Skin of body (tissue), 2 donors: ENCODE results near the gene CD22. TPM values are rescaled to one million over a fixed set of nuclear protein-coding genes. Genes with fewer than 3 reads are reported as not detected.
A peak's percentile ranks its signal among the peaks of the same experiment; 100 is the strongest.

ENCODE experiments used
- DNase-seq: peaks from one replicate; lab custom pipeline; 2025; lab: John Stamatoyannopoulos, UW
- total RNA-seq: library from RNA; depleted of rRNA; stranded (reverse); fragments of >200 nt; gene quantifications from one replicate; pipeline ENCODE4 v1.2.3, GENCODE V29; 2014

The CD22 gene
- total RNA-seq, 1 donor from 2014 or later: 0.99 TPM

DNA sequence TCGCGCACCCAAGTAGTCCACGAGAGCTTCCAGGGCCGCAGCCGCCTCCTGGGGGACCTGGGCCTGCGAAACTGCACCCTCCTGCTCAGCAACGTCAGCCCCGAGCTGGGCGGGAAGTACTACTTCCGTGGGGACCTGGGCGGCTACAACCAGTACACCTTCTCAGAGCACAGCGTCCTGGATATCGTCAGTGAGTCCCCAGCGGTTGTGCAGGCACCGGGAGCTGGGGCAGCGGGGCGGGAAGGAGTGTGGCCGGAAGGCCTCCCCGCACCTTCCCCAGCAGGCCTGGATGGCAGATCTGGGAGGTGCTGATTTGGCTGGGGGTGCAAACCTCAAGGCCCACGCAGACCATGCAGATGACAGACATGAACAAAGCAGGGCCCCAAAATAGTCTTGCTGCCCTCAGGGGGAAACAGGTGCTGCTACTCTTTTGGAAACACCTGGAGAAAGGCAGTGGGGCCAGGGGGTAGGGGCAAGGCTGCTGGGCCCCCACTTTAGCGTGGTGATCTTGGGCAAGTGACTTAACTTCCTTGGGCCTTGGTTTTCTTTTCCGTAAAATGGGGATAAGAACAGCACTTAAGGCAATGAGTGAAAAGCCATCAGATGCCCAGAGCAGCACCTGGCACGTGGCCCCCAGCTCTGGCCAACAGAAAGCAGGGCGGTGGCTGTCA lies 33.1 kb upstream of the CD22 start:
- no peak for DNase-seq

DNA sequence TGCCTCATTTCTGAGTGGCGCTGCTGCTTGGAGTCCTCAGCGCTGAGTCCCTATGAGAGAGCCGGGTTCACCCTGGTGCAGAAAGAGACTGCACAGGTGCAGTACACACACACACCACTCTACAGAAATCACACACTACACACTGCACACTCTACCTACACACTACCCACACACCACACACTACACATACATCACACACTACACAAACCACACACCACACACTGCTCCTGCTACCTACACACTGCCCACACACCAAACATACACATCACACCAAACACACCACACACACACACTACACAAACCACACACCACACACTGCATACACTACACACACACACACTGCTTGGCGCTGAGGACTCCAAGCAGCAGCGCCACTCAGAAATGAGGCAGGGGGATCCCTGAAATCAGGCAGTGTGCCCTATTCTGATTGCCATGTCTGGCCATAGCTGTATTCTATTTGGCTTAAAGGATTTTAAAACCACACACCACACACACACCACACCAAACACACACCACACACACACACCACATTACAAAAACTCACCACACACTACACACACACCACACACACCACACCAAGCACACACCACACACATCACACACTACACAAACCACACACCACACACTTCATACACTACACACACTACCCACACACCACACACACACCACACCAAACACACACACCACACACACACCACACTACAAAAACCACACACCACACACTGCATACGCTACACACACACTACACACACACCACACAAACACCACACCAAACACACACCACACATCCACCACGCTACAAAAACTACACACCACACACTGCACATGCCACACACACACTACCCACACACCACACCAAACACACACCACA lies 32.1 kb upstream of the CD22 start:
- DNase-seq: no peak

DNA sequence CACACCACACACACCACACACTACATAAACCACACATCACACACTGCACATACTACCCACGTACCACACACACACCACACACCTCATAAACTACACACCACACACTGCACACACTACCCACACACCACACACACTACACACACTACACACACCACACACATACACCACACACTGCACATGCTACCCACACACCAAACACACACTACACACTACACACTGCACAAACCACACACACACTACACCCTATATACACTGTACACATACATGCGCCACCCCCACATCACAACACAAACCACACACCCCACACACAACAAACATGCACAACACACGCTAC lies 31.5 kb upstream of the CD22 start:
- DNase-seq: no peak

DNA sequence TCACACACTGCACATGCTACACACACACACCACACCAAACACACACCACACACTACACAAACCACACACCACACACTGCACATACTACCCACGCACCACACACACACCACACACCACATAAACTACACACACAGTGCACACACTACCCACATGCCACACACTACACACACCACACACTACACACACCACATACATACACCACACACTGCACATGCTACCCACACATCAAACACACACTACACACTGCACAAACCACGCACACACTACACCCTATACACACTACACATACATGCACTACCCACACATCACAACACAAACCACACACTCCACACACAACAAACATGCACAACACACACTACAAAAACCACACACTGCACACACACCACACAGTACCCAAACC lies 31.1 kb upstream of the CD22 start:
- DNase-seq: no peak

DNA sequence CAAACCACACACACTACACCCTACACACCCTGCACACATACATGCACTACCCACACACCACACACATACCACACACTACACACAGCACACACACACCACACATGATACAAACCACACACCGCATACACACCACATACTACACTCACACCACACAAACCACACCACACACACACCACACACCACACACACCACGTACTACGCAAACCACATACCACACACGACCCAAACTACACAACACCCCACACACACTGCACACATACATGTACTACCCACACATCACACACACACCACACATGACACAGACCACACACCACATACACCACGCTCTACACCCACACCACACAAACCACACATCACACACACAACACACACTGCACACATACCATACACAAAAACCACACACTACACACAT lies 30.4 kb upstream of the CD22 start:
- no peak for DNase-seq

DNA sequence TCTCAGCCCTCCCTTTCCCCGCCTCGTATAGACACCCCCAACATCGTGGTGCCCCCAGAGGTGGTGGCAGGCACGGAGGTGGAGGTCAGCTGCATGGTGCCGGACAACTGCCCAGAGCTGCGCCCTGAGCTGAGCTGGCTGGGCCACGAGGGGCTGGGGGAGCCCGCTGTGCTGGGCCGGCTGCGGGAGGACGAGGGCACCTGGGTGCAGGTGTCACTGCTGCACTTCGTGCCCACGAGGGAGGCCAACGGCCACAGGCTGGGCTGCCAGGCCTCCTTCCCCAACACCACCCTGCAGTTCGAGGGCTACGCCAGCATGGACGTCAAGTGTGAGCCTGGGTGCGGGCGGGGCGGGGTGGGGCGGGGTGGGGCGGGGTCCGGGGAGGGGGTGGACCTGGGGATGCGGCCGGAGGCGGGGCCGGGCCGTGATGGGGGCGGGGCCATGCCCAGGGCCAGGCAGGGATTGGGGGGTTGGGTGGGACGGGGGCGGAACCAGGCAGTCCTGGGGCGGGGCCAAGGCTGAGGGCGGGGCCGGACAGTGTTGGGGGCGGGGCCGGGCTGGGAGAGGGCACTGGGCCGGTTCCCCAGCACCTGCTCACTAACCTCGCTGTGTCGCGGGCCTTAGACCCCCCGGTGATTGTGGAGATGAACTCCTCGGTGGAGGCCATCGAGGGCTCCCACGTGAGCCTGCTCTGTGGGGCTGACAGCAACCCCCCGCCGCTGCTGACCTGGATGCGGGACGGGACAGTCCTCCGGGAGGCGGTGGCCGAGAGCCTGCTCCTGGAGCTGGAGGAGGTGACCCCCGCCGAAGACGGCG lies 29.3 kb upstream of the CD22 start:
- no peak for DNase-seq

DNA sequence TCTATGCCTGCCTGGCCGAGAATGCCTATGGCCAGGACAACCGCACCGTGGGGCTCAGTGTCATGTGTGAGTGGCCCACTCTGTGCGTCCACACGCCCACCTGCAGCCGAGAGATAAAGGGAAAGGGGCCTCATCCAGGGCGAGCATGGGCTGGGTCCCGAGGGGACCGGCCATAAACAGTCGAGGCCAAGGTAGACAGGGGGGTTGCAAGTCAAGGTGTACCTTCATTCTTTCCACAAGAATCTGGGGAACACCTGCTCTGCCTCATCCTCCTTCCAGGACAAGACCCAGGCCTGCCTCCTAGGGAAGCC lies 28.7 kb upstream of the CD22 start:
- no peak for DNase-seq

DNA sequence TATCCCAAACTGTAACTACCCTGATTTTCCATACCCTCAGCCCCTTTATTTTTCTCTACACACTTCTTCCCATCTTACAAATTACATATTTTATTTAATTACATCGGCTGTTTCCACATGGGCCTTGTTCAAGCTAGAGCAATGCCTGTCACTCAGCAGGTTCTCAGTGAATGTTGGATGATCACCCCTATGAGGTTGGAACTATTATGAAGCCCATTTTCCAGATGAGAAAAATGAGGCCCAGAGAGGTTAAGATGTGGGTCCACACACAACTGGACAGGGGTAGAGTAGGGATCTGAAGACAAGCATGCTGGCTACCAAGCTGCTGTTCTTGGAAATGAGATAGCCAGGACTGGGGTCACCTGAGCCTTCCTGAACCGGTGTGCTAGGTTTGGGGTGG lies 27.0 kb upstream of the CD22 start:
- no peak for DNase-seq

DNA sequence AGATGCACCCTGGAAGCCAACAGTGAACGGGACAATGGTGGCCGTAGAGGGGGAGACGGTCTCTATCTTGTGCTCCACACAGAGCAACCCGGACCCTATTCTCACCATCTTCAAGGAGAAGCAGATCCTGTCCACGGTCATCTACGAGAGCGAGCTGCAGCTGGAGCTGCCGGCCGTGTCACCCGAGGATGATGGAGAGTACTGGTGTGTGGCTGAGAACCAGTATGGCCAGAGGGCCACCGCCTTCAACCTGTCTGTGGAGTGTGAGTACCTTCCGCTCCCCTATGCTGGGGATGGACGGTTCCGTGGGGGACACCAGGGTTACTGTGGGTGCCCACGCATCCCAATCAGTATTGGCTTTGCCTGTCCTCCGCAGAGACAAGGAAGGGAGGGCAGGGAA lies 26.5 kb upstream of the CD22 start:
- DNase-seq: no peak

DNA sequence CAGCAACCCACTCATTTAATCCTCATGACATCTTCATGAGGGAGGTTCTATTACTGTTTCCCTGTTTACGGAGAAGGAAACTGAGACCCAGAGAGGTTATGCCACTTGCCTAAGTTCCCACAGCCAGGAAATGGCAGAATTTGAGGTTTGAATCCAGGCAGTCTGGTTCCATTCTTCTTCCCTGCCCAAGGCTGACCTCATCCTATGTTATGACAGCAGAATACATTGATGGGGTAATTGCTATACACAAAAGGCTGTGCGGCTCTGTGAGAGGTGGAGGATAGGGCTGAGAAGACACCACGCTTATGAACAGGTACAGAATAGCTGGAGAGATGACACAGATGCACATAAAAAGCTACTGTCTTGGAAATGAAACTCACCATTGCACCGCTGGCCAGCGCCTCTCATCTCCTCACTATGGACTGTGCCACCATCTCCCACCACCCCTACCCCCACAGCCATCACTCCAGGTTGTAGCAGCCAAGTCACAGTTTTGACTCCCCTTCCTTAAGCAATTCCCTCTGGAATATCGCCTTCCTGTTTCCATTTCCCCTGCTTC lies 25.6 kb upstream of the CD22 start:
- DNase-seq: no peak

DNA sequence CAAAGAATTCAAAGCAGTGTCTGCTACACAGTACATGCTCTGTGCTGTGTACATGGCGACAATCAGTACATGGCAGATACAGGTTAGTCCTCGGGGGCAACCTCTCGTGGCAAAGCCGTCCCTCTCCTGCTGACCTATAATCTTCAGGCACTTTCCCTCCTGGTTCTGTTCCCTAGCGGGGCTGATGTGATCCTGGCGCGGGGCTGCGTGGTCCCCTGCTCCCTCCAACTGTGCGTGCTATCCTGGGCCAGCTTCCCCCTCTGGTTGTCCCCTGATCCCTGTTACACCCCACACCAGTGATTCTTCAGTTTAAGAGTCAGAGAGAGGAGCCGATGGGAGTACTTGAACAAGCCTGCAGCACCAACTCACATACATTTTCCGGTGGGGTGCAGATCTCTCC lies 25.0 kb upstream of the CD22 start:
- no peak for DNase-seq

DNA sequence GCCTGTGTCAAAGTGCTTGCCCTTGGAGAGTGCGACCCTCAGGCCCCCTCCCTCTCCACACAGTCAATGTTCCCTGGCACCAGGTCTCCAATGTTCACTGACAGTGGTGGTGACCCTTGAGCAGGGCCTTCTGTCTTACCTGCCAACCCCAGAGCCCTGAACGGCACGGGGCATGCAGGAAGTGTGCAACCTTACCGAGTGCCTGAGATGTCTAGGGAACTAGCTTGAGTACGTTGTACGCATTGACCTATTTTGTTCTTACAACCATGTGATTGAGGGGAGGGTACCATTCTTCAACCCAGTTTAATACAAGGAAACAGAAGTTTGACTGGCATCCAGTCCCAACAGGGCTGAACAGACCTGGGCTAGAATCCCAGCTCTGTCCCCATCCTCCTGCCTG lies 23.8 kb upstream of the CD22 start:
- no peak for DNase-seq

DNA sequence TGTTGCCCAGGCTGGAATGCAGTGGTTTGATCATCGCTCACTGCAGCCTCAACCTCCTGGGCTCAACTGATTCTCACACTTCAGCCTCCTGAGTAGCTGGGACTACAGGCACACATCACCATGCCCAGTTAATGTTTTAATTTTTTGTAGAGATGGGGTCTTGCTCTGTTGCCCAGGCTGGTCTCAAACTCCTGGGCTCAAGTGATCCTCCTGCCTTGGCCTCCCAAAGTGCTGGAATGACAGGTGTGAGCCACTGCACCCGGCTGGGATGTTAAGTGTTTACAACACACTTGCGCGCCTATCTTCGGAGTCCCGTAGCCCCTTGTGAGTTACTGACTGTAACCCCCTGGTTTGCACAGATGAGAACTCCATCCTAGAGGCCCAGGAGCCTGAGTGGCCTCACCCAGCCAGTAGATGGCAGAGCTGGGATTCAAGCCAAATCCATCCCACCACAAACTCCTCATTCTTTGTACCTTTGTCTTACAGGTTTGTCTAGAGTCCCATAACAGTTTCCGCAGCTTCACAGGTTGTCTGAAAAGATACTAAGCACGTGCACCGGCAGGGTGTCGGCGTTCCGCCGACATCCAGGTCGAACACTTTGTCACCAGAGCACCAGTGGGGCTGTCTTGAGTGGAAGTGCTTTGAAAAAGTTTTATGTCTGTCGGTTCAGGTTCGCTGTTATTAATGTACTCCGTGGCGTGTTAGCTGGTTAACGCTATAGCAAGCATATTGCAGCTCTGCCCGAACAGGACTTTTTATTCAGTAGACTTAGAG lies 22.3 kb upstream of the CD22 start:
- DNase-seq: no peak

DNA sequence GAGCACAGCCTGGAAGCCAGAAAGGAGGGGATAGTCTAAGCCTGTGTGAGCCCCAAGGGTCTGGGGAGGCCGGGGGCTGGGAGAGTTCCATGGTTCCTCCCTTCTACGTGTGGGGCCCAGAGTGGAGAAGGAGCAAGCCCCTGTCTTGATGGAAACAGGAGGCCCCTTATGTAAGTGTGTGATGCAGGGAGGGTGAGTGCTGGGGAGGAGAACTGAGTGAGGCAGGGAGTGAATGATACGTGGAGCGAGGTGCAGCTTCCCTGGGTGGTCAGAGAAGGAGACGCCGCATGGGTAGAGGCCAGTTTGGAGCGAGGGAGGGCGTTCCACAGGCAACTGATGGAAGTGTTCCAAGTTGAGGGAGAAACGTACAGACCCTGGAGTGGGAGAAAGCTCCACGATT lies 21.1 kb upstream of the CD22 start:
- DNase-seq: peak; percentile 12

DNA sequence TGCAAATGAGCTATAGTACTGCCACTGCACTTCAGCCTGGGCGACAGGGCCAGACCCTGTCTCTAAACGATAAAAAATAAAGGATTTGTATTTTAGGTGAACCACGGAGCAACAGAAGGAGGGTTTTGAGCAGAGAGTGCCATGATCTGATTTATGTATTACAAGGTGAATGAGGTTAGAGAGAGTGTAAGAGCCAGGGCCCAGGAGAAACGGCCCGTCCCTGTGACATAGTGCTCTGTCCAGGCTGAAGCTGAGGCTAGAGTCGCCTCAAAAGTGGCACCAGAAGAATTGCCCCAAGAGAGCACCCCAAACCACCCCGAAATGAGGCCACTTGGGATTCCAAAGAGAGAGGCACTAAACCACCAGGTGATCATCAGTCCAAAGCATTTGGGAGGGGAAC lies 20.1 kb upstream of the CD22 start:
- DNase-seq: no peak

DNA sequence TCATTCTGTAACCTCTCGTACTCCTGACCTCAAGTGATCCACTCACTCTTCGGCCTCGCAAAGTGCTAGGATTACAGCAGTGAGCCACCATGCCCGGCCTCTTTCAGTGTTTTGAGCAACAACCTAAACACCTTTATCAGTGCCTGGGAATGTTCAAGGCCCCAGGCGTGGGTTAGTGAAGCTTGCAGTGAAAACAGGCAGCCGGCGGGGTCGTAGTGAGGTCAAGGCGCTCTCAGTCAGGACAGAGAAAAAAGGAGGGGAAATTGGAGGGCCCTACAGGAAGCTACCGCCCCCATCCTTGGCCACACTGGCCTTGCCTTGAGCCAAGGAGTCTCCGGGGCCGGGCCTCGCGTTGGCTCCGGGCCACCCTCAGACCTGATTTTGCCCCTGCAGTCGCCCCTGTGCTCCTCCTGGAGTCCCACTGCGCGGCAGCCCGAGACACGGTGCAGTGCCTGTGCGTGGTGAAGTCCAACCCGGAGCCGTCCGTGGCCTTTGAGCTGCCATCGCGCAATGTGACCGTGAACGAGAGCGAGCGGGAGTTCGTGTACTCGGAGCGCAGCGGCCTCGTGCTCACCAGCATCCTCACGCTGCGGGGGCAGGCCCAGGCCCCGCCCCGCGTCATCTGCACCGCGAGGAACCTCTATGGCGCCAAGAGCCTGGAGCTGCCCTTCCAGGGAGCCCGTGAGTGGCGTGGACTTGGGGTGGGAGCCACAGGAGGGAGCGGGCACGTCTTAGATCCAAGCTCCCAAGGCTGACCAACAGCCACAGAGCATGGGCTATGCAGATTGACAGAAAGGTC lies 19.3 kb upstream of the CD22 start:
- peak; percentile 6 for DNase-seq

DNA sequence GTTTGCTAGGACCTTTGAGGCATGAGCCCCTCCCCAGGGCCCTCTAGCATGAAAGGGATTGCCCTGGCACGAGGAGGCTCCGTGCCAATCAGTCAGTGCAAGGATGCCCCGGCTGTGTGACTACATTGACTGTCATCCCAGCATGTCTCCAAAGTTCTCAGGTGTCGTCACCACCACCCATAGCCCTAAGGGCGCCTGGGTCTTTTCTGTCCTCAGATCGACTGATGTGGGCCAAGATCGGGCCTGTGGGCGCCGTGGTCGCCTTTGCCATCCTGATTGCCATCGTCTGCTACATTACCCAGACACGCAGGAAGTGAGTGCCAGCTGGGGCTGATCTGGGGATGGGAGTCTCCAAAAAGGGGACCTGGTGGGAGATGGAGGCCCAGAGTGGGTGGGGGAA lies 18.7 kb upstream of the CD22 start:
- no peak for DNase-seq

DNA sequence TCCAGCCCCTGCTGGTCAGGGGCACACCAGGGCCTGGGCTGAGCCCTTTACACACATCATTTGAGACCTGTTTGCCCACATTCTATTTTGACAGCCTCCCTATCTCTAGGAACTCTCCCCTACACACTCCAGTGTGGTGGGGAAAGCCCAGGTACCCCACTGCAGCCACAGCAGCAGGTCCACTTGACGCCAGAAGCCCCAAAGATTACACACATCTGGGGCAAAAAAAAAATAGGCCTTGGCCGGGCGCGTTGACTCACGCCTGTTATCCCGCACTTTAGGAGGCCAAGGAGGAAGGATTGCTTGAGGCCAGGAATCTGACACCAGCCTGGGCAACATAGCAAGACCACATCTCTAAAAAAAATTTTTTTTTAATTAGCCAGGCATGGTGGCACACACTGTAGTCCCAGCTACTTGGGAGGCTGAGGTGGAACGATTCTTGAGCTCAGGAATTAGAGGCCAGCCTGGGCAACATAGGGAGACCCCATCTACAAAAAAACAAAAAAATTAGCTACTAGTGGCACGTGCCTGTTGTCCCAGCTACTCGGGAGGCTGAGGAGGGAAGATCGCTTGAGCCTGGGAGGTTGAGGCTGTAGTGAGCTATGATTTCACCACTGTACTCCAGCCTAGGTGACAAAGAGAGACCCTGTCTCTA lies 18.0 kb upstream of the CD22 start:
- no peak for DNase-seq

DNA sequence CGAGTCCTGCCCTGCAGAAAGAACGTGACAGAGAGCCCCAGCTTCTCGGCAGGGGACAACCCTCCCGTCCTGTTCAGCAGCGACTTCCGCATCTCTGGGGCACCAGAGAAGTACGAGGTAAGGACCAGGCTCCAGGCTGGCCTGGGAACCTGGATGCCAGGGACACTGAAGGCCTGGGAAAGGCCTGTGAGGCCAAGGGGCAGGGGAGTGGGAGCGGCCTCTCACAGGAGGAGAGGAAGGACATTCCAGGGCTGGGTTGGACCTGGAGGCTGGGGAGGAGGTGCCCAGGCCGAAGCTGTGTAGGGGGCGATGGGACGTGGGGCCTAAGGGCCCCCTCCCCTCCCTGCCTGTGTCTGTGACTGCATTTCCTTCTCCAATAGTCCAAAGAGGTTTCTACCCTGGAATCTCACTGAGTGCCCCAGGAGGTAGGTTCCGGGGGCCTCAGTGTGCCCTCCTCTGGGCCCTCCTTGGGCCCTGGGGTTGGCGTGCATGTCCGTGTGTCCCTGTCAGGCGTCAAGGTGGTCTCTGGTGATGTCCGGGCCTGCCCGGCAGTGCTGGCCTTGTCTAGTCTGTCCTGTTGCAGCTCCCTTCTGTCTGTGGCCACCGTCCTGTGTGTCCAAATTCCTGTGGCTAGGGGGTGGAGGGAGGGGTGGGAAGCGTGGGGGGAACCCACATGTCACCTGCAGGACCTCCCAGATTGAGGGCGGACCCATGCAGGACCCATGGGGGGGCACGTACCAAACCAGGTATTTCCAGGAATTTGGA lies 16.9 kb upstream of the CD22 start:
- no peak for DNase-seq
